GM20431 (cell line): Measurements from ENCODE around the gene AATF.

Experiments
- in situ Hi-C: fragments of 300-500 bp; cut with MseI, MboI; formaldehyde crosslinking; loops from one replicate; pipeline ENCODE4 v1.15.0; 2020; ENCODE audit warnings: low sequenced_read_pairs; ENCODE audit not compliant: unreplicated experiment

The AATF gene, protein sequence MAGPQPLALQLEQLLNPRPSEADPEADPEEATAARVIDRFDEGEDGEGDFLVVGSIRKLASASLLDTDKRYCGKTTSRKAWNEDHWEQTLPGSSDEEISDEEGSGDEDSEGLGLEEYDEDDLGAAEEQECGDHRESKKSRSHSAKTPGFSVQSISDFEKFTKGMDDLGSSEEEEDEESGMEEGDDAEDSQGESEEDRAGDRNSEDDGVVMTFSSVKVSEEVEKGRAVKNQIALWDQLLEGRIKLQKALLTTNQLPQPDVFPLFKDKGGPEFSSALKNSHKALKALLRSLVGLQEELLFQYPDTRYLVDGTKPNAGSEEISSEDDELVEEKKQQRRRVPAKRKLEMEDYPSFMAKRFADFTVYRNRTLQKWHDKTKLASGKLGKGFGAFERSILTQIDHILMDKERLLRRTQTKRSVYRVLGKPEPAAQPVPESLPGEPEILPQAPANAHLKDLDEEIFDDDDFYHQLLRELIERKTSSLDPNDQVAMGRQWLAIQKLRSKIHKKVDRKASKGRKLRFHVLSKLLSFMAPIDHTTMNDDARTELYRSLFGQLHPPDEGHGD

GRCh38 chr17:36948717-36949460 is at the start of gene AATF:
Gene AATF (plus strand): TSS chr17:36948954. CDS start chr17:36949126, 172 bp downstream.
- in situ Hi-C loops, result no loop called here

- in situ Hi-C loops, result no loop called here
These were observed 49.2 kb upstream of the AATF start for GRCh38 chr17:36899250-36900159.

DNA sequence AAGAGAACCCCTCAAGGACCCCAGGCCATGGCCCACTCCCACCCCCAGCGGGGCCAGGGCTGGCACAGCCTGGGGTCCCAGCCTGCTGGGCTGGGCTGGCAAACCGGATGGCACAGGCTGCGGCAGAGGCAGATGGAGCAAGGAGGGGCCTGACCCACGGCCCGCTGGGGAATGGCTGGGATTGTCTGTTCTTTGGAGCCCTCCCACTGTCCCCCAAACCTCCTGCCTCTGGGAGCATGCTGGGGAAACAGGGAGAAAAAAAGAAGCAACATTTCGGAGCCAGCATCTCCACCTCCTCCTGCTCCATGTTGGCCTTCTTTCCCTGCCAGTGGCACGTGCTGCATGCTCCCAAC is 48.6 kb upstream of the AATF start:
- in situ Hi-C loops, result no loop called here

DNA sequence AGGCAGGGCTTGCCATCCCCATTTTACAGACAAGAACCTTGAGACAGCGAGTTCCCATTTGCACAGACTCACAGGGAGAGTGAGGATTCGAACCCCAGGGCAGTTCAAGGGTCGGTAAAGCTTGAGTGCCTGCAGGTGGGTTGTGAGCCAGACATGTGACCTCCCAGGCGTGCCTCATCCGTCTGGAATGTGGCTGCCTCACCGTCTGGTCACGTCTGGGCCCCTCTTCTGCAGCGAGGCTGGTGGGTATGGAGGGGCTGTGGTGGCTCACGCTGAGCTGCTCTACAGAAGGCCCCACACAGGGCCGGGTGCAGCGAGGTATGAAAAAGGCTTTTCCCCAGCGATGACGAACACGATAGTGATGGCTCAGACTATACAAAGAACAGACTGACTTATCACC is 47.2 kb upstream of the AATF start:
- in situ Hi-C loops, result no loop called here

- in situ Hi-C loops, result no loop called here
These were observed 41.3 kb upstream of the AATF start for GRCh38 chr17:36907407-36907806.

GRCh38 chr17:36910513-36910912 is 38.2 kb upstream of the AATF start:
- in situ Hi-C loops, result no loop called here

- in situ Hi-C loops, result no loop called here
These were observed 37.8 kb upstream of the AATF start for GRCh38 chr17:36911001-36911400.

DNA sequence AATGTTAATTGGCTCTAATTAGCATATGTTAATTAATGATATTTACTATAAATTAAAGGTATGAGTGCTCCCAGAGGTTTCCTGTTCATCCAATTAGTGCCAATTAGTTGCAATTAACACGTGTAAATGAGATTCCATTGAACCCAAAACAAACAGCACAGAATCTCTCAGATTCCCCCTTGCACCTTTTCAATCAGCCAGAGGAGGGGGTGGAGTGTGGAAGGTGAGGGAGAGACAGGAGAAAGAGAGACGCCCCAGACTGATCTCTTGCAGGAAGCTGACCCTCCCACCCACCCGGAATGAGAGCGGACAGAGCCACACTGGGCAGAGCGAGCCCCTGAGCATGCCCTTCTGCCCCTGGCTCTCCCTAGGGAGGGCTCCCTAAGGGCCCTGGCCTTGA is 35.6 kb upstream of the AATF start:
- in situ Hi-C loops, result no loop called here

- in situ Hi-C loops, result no loop called here
These were observed 30.5 kb upstream of the AATF start for GRCh38 chr17:36918211-36918691.

DNA sequence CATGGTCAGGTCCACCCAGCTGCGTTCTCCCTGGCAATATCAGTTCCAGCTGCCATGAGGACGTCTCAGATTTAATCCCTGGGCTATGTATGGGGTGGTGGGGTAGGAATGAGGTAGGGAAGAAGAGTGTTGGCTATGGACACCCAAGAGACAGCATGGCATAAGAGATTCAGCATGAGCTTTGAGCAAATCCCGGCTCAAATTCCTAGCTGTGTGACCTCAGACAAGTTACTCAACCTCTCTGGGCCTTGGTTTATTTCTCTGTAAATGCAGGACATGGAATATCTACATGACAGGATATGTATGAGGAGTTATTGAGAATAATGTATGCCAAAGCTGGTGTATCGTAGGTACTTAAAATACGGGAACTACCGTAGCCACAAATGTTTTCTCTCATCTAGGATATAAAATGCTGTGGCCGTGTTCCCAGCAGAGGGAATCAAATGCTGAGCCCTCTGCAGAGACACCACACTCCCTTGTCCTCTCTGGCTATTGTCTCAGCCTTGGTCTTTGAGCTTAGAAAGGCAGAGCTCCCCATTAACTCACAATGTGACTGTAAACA is 29.3 kb upstream of the AATF start:
- in situ Hi-C loops, result no loop called here

DNA sequence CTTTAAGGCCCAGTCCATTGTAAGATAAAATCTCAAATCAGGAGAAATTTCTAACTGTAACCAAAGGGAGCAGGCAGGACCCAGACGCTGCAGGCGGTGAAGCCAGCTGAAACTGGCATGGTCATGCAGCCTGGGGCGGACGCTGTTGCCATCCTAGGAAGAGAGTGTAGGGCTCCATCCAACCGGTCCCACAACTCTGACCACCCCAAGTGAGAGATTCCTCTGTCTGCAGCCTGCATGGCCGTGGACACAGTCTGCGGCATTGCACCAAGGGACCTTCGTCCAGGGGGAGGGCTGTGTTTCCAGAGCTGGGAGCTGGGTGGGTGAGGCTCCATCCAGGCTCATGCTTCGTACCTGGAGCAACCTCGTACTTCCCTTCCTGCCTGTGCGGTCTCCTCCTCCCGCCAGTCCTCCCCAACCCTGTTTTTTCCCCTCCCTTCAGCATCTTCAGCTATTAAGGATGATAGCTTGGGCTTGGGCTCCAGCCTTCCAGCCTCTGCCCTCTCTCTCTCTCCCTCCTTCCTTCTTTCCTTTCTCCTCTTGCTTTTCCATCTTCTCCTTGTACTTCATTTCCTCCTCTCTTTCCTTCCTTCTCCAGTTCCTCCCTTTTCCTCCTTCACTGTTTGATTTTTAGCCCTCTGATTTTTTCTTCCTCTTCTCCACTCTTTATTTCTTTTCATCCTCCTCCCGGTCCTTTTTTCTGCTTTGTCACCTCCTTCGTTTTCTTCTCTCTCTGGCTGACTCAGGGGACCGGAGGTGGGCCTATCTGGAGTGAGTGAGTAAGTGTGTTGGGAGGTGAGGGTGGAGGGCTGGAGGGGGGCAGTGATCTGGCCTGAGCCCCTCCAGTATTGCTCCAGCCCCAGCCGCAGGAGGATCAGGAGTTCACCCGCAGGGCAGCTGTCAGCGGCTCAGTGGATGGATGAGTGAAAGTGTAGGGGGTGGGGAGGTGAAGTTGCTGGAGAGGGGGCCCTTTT is 28.4 kb upstream of the AATF start:
- in situ Hi-C loops, result no loop called here

GRCh38 chr17:36921095-36921851 is 27.5 kb upstream of the AATF start:
- in situ Hi-C loops, result no loop called here

DNA sequence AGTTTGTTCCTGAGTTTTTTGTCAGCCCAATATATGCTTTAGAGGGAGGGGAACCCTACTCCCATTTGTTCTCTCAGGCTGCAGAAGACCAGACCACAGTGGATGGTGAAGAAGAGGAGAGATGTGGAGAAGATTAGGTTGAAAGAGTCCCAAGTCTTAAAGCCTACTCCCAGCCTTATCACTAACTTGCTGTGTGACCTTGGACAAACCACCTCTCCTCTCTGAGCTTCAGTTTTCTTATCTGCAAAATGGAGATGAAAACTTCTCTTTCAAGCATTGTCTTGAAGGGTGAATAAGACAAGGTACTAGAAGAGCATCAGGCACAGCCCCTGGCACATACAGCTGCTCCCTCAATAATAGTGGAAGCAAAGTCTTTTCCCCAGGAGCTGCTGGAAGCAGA is 26.6 kb upstream of the AATF start:
- in situ Hi-C loops, result no loop called here

DNA sequence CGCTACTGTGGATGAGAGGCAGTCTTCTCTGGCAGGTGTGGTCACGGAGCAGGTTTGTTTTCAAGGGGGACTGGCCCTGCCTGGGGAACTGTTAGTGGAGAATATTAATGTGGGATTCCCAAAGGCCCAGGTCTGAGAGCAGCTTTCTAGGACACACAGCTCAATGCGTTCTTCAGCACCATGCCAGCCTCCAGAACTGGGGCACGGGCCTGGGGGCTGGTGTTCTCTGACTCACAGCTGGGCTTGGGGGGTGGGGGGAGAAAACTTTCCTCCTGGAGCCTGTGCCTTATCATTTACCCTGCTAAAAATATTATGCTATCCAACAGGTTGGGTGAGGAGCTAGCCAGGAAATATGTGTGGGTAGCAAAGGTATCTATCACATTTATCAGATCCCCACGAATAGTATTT is 24.9 kb upstream of the AATF start:
- in situ Hi-C loops, result no loop called here

DNA sequence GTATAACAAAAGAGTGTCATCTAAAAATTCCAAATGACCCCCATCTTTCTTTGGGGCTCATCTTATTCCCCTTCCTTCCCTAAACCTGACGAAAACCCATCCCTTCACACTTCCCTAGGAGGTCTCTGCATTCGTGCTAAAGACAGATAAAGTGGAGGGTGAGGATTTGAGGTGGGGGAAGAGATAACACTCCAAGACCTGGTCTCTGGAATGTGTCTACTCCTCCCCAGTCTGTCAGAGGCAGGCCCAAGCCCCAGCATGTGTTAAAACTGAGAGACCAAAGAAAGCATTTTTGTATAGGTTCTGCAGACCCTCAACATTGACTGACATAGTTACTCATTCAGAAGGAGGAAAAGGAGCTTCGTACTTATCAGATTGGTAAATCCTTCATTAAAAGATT is 22.5 kb upstream of the AATF start:
- in situ Hi-C loops, result no loop called here

- in situ Hi-C loops, result no loop called here
These were observed 22.1 kb upstream of the AATF start for GRCh38 chr17:36926701-36927100.

DNA sequence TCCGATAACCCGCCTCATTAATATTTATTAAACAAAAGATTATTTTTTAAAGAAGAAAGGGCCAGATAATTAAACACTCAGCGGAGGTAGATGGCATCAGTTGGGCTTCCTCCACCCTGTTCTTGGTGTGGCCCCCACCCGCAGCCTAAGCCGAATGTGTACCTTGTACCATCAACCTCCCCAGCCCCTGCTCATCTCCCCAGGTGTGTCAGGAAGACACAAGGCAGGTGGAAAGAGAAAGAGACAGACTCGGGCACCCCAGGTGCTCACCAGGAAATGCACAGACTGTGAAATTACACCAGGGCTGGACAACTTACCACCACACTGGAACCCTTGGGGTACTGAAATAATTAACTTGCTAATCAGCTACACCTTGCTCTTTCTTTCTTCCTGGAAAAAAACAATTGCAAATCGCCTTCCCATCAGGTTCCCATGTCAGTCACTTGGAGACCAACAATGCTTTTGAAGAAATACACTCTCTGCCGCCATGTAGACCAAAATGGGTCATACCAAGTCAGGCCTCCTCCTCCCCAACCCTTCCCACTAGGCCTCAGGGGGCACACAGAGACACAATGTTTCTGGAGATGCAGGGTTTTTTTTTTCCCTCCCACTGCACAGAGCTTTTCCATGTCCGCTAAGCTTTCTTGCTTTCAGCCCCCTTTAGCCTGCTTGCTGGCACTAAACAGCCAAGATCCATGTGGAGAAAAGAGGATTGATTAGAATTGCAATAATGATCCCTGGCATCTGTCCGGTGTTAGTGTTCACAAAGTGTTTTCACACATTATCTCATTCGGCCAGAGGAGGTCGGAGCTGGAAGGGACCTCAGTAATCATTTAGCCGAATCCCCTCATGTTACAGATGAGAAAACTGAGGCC is 20.0 kb upstream of the AATF start:
- in situ Hi-C loops, result no loop called here
